Measurements from ENCODE around the gene GAB2.

Gene GAB2

GRCh38 chr11:78213526-78214330, 203.9 kb downstream of the GAB2 start:
- H3K36me3 ChIP-seq (ENCODE audit: control insufficient read depth, insufficient read depth, low read length) = peaks cover 6% of the 10 kb centered on the region
- H3K4me3 ChIP-seq (replicated peaks; ENCODE audit: low read depth, low read length) = no peak overlapping the region
- H3K27me3 ChIP-seq (replicated peaks; ENCODE audit: control insufficient read depth, insufficient read depth, low read length) = no peaks in the 10 kb centered on the region
- no peak for TF ChIP-seq CTCF (IDR thresholded peaks at IDR 0.05; ENCODE audit: insufficient read depth, low read length, poor library complexity, severe bottlenecking)
- no peak for DNase-seq (ENCODE audit: extremely low read depth, insufficient read length)

- Histone ChIP-seq H3K27me3 (replicated peaks; ENCODE audit: control insufficient read depth, insufficient read depth, low read length) (no peaks in the 10 kb centered on the region), H3K36me3 (ENCODE audit: control insufficient read depth, insufficient read depth, low read length) (peaks cover 7% of the 10 kb centered on the region), H3K4me3 (replicated peaks; ENCODE audit: low read depth, low read length) (no peak overlapping the region)
- DNase-seq (ENCODE audit: extremely low read depth, insufficient read length) = no peak
- TF ChIP-seq CTCF (IDR thresholded peaks at IDR 0.05; ENCODE audit: insufficient read depth, low read length, poor library complexity, severe bottlenecking) = no peak
These were observed 204.8 kb downstream of the GAB2 start for GRCh38 chr11:78212586-78213371.

- TF ChIP-seq CTCF (IDR thresholded peaks at IDR 0.05; ENCODE audit: insufficient read depth, low read length, poor library complexity, severe bottlenecking) = no peak
- no peak for DNase-seq (ENCODE audit: extremely low read depth, insufficient read length)
These were observed 206.1 kb downstream of the GAB2 start for GRCh38 chr11:78211565-78211964.

GRCh38 chr11:78210000-78210608, 207.5 kb downstream of the GAB2 start:
- H3K4me3 ChIP-seq (replicated peaks; ENCODE audit: low read depth, low read length) = no peak overlapping the region
- H3K27me3 ChIP-seq (replicated peaks; ENCODE audit: control insufficient read depth, insufficient read depth, low read length) = no peaks in the 10 kb centered on the region
- no peak for TF ChIP-seq CTCF (IDR thresholded peaks at IDR 0.05; ENCODE audit: insufficient read depth, low read length, poor library complexity, severe bottlenecking)
- no peak for DNase-seq (ENCODE audit: extremely low read depth, insufficient read length)
- peaks cover 7% of the 10 kb centered on the region for H3K36me3 ChIP-seq (ENCODE audit: control insufficient read depth, insufficient read depth, low read length)

More at GRCh38 chr11:78211565-78211964, 206.1 kb downstream of the GAB2 start:
- H3K36me3 ChIP-seq (ENCODE audit: control insufficient read depth, insufficient read depth, low read length) = peaks cover 7% of the 10 kb centered on the region
- no peaks in the 10 kb centered on the region for H3K27me3 ChIP-seq (replicated peaks; ENCODE audit: control insufficient read depth, insufficient read depth, low read length)
- H3K4me3 ChIP-seq (replicated peaks; ENCODE audit: low read depth, low read length) = no peak overlapping the region

GRCh38 chr11:78209478-78209877, 208.1 kb downstream of the GAB2 start:
- Histone ChIP-seq H3K36me3 (ENCODE audit: control insufficient read depth, insufficient read depth, low read length) (peaks cover 7% of the 10 kb centered on the region), H3K27me3 (replicated peaks; ENCODE audit: control insufficient read depth, insufficient read depth, low read length) (no peaks in the 10 kb centered on the region), H3K4me3 (replicated peaks; ENCODE audit: low read depth, low read length) (no peak overlapping the region)
- no peak for TF ChIP-seq CTCF (IDR thresholded peaks at IDR 0.05; ENCODE audit: insufficient read depth, low read length, poor library complexity, severe bottlenecking)
- DNase-seq (ENCODE audit: extremely low read depth, insufficient read length) = no peak
